ENCODE results near the gene RAD9B.

DNA sequence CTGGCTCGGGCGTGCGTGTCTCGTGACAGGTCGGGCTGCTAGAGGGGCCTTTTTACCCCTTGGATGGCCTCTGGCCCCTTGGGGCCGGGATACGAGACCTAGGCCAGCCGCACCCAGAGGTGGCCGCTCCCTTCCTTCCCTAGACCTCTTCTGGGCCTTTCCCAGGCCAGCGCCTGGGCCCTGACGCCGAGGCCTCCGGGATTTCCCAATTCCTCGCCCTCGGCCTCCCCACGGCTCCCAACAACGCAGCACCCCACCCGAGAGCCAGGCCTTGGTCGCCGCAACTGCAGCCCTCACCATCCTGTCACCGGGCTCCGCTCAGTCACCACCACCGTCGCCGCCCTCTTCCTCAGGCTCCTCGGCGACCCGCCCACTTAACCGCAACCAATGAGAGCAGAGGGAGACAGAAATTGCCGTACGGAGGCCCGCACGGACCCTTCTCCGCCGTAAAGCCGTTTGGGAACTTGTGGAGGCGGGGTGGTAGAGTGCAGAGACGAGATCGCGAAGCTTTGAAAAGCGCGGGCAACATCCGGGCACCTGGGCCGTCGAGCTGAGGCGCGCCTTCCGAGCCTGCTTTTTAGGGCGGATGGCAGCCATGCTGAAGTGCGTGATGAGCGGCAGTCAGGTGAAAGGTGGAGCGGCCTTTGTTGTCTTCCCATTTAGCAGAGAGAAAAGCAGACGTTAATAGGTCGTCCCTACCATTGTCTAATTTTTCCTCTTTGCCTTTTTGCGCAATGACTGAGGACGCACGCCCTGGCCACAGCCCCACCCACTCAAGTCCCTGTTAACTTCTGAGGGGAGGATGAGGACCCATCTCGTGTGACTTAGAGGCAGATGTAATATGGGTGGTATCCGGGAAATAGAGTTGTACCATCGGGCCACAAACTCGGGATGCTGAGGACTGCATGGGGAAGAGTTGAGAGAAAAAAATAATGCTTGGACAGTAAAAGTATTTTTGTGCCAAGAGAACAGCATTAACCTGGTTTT lies at the start of gene RAD9B, which contains the start of gene VPS29:
- TF ChIP-seq CTCF (conservative IDR thresholded peaks at IDR 0.05 in 1 of 2, IDR thresholded peaks at IDR 0.05 in 1 of 2; ENCODE audit: low read depth in 1 of 2, low read length in 2 of 2) (no peak), EZH2 (IDR thresholded peaks at IDR 0.05; ENCODE audit: low read length, missing control alignments) (no peak)
